Endothelial cell of umbilical vein (primary cell): ENCODE measurements around the gene NDUFB6. TPM values are rescaled to one million over a fixed set of nuclear protein-coding genes. Genes with fewer than 3 reads are reported as not detected.

Experiments used
- BruUV-seq: library from RNA; stranded (reverse); fragments of 400-500 nt; replicated peaks from 2 replicates; lab custom pipeline; 2021; lab: Mats Ljungman, UMichigan
- CTCF ChIA-PET: fragments of 300-600, 350-600 bp; sonication (Branson Sonifier 250); formaldehyde crosslinking; loops from one replicate; lab custom pipeline; 2021; ENCODE audit warnings: antibody characterized with exemption, inconsistent platforms; lab: Charles Lee
- POLR2A ChIA-PET: fragments of 300-600, 350-600 bp; sonication (Branson Sonifier 250); formaldehyde crosslinking; loops from one replicate; lab custom pipeline; 2021; ENCODE audit warnings: antibody characterized with exemption, inconsistent platforms; lab: Charles Lee
- DNase-seq: peaks from one replicate; pipeline ENCODE4 v3.0.0-alpha.2; 2011; ENCODE audit warnings: low read depth, low spot score
- FAIRE-seq: peaks from 2 replicates; lab custom pipeline; 2011; peaks lifted over from hg19 to GRCh38; lab: Jason Lieb, UNC
- H2AFZ ChIP-seq: 2 replicates; pipeline ENCODE4 v1.6.0; 2012; ENCODE audit warnings: low read depth, low read length, control low read depth, inconsistent platforms
- H3K27ac ChIP-seq: 2 replicates; pipeline ENCODE4 v1.5.1; 2011; ENCODE audit warnings: low read depth, mild to moderate bottlenecking, control low read depth, low read length, moderate library complexity; ENCODE audit not compliant: insufficient read depth
- H3K27me3 ChIP-seq, 2 experiments: 2 replicates each; pipeline versions ENCODE4 v1.6.0 to v1.6.1; 2011; ENCODE audit warnings: low read length in 2 of 2, mixed read lengths in 1 of 2; ENCODE audit not compliant: control insufficient read depth in 2 of 2, insufficient read depth in 2 of 2
- H3K36me3 ChIP-seq, 2 experiments: 2 replicates in 1 of 2; 3 replicates in 1 of 2; pipeline ENCODE4 v1.5.1; 2011; ENCODE audit warnings: low read length in 2 of 2, mild to moderate bottlenecking in 1 of 2, moderate library complexity in 1 of 2; ENCODE audit not compliant: control insufficient read depth in 2 of 2, insufficient read depth in 2 of 2; ENCODE audit errors: extremely low read depth in 1 of 2
- H3K4me1 ChIP-seq: 3 replicates; pipeline ENCODE4 v1.5.1; 2011; ENCODE audit warnings: mild to moderate bottlenecking, low read length; ENCODE audit not compliant: control insufficient read depth, insufficient read depth; ENCODE audit errors: extremely low read depth
- H3K4me2 ChIP-seq: 2 replicates; pipeline ENCODE4 v1.6.1; 2011; ENCODE audit warnings: low read length, control low read depth, mixed read lengths; ENCODE audit not compliant: insufficient read depth
- H3K4me3 ChIP-seq, 3 experiments: fragments of 200-600 bp in 1 of 3; sonication (generic), shearing (Covaris generic) in 1 of 3; replicated peaks in 1 of 3; 2 replicates each; pipeline ENCODE4 v1.5.1; 2011 to 2016; ENCODE audit warnings: control low read depth in 3 of 3, low read length in 3 of 3, mild to moderate bottlenecking in 2 of 3, inconsistent platforms in 1 of 3, low read depth in 1 of 3, moderate library complexity in 1 of 3; ENCODE audit not compliant: insufficient read depth in 1 of 3
- H3K79me2 ChIP-seq: 2 replicates; pipeline ENCODE4 v1.6.0; 2012; ENCODE audit warnings: low read length, inconsistent platforms; ENCODE audit not compliant: control insufficient read depth, insufficient read depth
- H3K9ac ChIP-seq: replicated peaks from 2 replicates; pipeline ENCODE3; 2011; ENCODE audit warnings: low read length, control low read depth; ENCODE audit not compliant: insufficient read depth; ENCODE audit errors: extremely low read depth
- H3K9me1 ChIP-seq: replicated peaks from 3 replicates; pipeline ENCODE4 v1.6.0; 2011; ENCODE audit warnings: mild to moderate bottlenecking, low read length; ENCODE audit not compliant: control insufficient read depth, insufficient read depth; ENCODE audit errors: extremely low read depth
- H3K9me3 ChIP-seq: replicated peaks from 2 replicates; pipeline ENCODE4 v1.5.1; 2012; ENCODE audit warnings: low read length, inconsistent platforms; ENCODE audit not compliant: control insufficient read depth, insufficient read depth
- H4K20me1 ChIP-seq: replicated peaks from 2 replicates; pipeline ENCODE3; 2011; ENCODE audit warnings: mild to moderate bottlenecking, low read length; ENCODE audit not compliant: control insufficient read depth, insufficient read depth; ENCODE audit errors: extremely low read depth
- CTCF ChIP-seq, 2 donors: IDR thresholded peaks; 1 replicate in 1 of 2; 2 replicates in 1 of 2; pipeline ENCODE4 v1.5.1; 2011; ENCODE audit warnings: low read length in 2 of 2, mild to moderate bottlenecking in 2 of 2, moderate library complexity in 2 of 2, control low read depth in 1 of 2, inconsistent platforms in 1 of 2, low read depth in 1 of 2; ENCODE audit not compliant: insufficient read depth in 1 of 2; ENCODE audit errors: extremely low read depth in 1 of 2
- EZH2 ChIP-seq: IDR thresholded peaks from 2 replicates; pipeline ENCODE4 v1.6.1; 2012; ENCODE audit warnings: borderline replicate concordance, low read depth, mild to moderate bottlenecking, moderate library complexity, low read length, inconsistent platforms; ENCODE audit not compliant: severe bottlenecking
- FOS ChIP-seq: IDR thresholded peaks from 2 replicates; pipeline ENCODE4 v1.6.1; 2011; ENCODE audit warnings: mild to moderate bottlenecking, low read length, moderate library complexity, borderline replicate concordance; ENCODE audit not compliant: insufficient read depth
- GATA2 ChIP-seq: IDR thresholded peaks from 2 replicates; pipeline ENCODE4 v1.7.0; 2011; ENCODE audit warnings: low read depth, mild to moderate bottlenecking, moderate library complexity, mixed read lengths, low read length; ENCODE audit not compliant: insufficient read length, insufficient read depth
- JUN ChIP-seq: IDR thresholded peaks from 2 replicates; pipeline ENCODE4 v1.6.1; 2011; ENCODE audit warnings: borderline replicate concordance, low read depth; ENCODE audit not compliant: insufficient read length, insufficient read depth
- MAX ChIP-seq: IDR thresholded peaks from 2 replicates; pipeline ENCODE4 v1.6.1; 2011; ENCODE audit not compliant: insufficient read depth, insufficient read length
- MYC ChIP-seq: IDR thresholded peaks from one replicate; pipeline ENCODE4 v1.6.1; 2011; ENCODE audit warnings: mild to moderate bottlenecking, low read depth, low read length
- POLR2A ChIP-seq: IDR thresholded peaks from 2 replicates; pipeline ENCODE4 v1.6.1; 2012; ENCODE audit warnings: low read depth, mild to moderate bottlenecking, control low read depth, low read length
- POLR2AphosphoS5 ChIP-seq: IDR thresholded peaks from 2 replicates; pipeline ENCODE4 v1.6.1; 2012; ENCODE audit warnings: low read depth, mild to moderate bottlenecking, control low read depth, low read length, moderate library complexity; ENCODE audit not compliant: insufficient read depth
- dilution Hi-C: fragments of 300-500 bp; cut with MboI; formaldehyde crosslinking; loops from one replicate; pipeline ENCODE4 v1.15.0; 2019; ENCODE audit warnings: low sequenced_read_pairs; ENCODE audit not compliant: extremely low pct_ligation_motif_present
- intact Hi-C: fragments of 100-400 bp; cut with micrococcal nuclease; formaldehyde crosslinking; loops from one replicate; pipeline ENCODE4 v1.10.0; 2022
- polyA plus RNA-seq, 4 experiments: library from polyadenylated mRNA; depleted of rRNA in 3 of 4; stranded (reverse) in 3 of 4; unstranded in 1 of 4; fragments of >200 nt; gene quantifications; 2 replicates each; pipeline versions ENCODE4 v1.2.1 to v1.2.3, GENCODE V29; 2011 to 2012; ENCODE audit warnings: missing spikeins in 1 of 4
- total RNA-seq: library from RNA; stranded (reverse); gene quantifications from 2 replicates; pipeline ENCODE4 v1.2.3, GENCODE V29; 2021

The NDUFB6 gene
- total and polyA plus RNA-seq, 2 donors (not counting 3 experiments of a cell fraction or from before 2014, with no cell fraction given) = 53.5 to 59.2 TPM

DNA sequence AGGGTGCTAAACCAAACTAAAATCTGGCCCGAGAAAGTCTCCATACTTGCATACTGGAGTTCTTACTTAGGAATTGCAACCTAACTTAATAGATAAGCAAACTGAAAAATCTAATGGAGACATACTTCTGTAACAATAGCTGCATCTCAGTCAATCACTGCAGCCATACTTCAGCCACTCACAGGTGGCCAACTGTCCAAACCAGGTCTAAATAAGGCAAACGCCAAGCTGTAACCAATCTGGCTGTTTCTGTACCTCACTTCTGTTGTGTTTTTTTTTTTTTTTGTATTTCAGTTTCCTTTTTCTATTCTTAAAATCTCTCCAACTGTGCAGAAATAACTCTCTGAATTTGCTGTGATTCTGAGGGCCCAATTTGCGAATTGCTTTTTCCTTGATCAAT is 4.4 kb upstream of the NDUFB6 start:
- POLR2A ChIA-PET = no interaction called here
- no peak for DNase-seq
- no TSS peak for BruUV-seq
- CTCF ChIA-PET = interaction anchor here (20.3 kb wide), 1 partner anchor 200 kb away, joined by 1384 read pairs; no protein-coding TSS in a partner anchor
- Histone ChIP-seq H3K4me3 (no peak overlapping the region), H2AFZ (no peak overlapping the region), H4K20me1 (no peaks in the 10 kb centered on the region), H3K36me3 (no peaks in the 10 kb centered on the region), H3K4me2 (no peak overlapping the region), H3K27me3 (peaks cover 8 to 10% of the 10 kb centered on the region in 2 experiments), H3K9ac (no peak overlapping the region), H3K4me1 (peaks cover 14% of the 10 kb centered on the region), H3K27ac (no peak overlapping the region), H3K9me3 (no peaks in the 10 kb centered on the region), H3K79me2 (peaks cover 3% of the 10 kb centered on the region), H3K9me1 (no peaks in the 10 kb centered on the region)
- TF ChIP-seq POLR2A = no peak
- no peak for TF ChIP-seq FOS
- TF ChIP-seq MAX = no peak
- no peak for TF ChIP-seq POLR2AphosphoS5
- no peak for TF ChIP-seq EZH2
- no peak for TF ChIP-seq JUN
- no peak for TF ChIP-seq CTCF (IDR thresholded peaks at IDR 0.05; ENCODE audit: extremely low read depth in 1 of 2, insufficient read depth in 1 of 2, low read depth in 1 of 2, low read length in 2 of 2)
- no peak for TF ChIP-seq GATA2
- no peak for TF ChIP-seq MYC
- intact Hi-C loops = no loop called here
- dilution Hi-C loops = no loop called here
- FAIRE-seq = no peak
